Muscle of leg (tissue), 11 donors: Measurements from ENCODE around the gene SLC41A3. TPM values are rescaled to one million over a fixed set of nuclear protein-coding genes. Genes with fewer than 3 reads are reported as not detected.
"Not testable (repeated sequence)": the region's sequence is repeated elsewhere in the genome, so short reads cannot be mapped to it uniquely, and the experiment has no call there.

Source experiments
- DNase-seq: peaks from one replicate; pipeline ENCODE4 v3.0.0; 2013
- H3K27ac ChIP-seq: one replicate; pipeline ENCODE4 v1.5.1; 2013; ENCODE audit warnings: mild to moderate bottlenecking, low read length, control low read depth
- H3K27me3 ChIP-seq: one replicate; pipeline ENCODE4 v1.6.1; 2013; ENCODE audit warnings: low read length; ENCODE audit not compliant: control insufficient read depth, insufficient read depth
- H3K36me3 ChIP-seq: one replicate; pipeline ENCODE4 v1.6.1; 2013; ENCODE audit warnings: low read length; ENCODE audit not compliant: control insufficient read depth, insufficient read depth
- H3K4me1 ChIP-seq: one replicate; pipeline ENCODE4 v1.6.1; 2013; ENCODE audit warnings: low read length; ENCODE audit not compliant: control insufficient read depth, insufficient read depth
- H3K4me3 ChIP-seq: one replicate; pipeline ENCODE4 v1.5.1; 2013; ENCODE audit warnings: low read length, control low read depth
- H3K9me3 ChIP-seq: replicated peaks from 2 replicates; pipeline ENCODE4 v1.6.1; 2013; ENCODE audit warnings: low read depth, low read length; ENCODE audit not compliant: control insufficient read depth
- WGBS: methylation state at CpG from one replicate; pipeline ENCODE4 v1.1.5; 2013; ENCODE audit warnings: missing lambda C conversion rate; ENCODE audit not compliant: insufficient coverage; 5-methylcytosine and 5-hydroxymethylcytosine counted together
- polyA plus RNA-seq, 8 donors: library from polyadenylated mRNA; unstranded; fragments of 120-200 nt; gene quantifications; one replicate each; pipeline versions ENCODE4 v1.2.1 to v1.2.3, GENCODE V29; 2013; ENCODE audit warnings: inconsistent platforms in 1 of 8, low replicate concordance in 1 of 8; ENCODE audit not compliant: insufficient read length in 8 of 8, insufficient read depth in 1 of 8
- total RNA-seq: library from RNA; stranded (reverse); fragments of 120-200 nt; gene quantifications from one replicate; pipeline ENCODE4 v1.2.4, GENCODE V29; 2013

Gene SLC41A3
- total and polyA plus RNA-seq, 9 donors: 31.2 to 48.3 (median 36.8) TPM

GRCh38 chr3:125971997-125972944 lies 111.7 kb downstream of the SLC41A3 start:
- H3K4me1 ChIP-seq, H3K9me3 ChIP-seq, H3K27ac ChIP-seq, H3K36me3 ChIP-seq: not testable (repeated sequence)
- WGBS: under 1% methylated on average over 18 of the region's 31 CpGs
- Histone ChIP-seq H3K27me3 (peaks cover 25% of the 10 kb centered on the region), H3K4me3 (peak overlapping the region; percentile 17)
- peak; percentile 52 for DNase-seq

- not testable (repeated sequence) for H3K4me1 ChIP-seq, DNase-seq, H3K36me3 ChIP-seq, H3K9me3 ChIP-seq, H3K4me3 ChIP-seq, H3K27ac ChIP-seq
- peaks cover 34% of the 10 kb centered on the region for H3K27me3 ChIP-seq
- no CpG with 5 or more reads among the region's 50 CpGs for WGBS
These were observed 115.0 kb downstream of the SLC41A3 start, which contains the start of gene ROPN1B for GRCh38 chr3:125968701-125969592. Gene ROPN1B (plus strand): TSS chr3:125969178. CDS start chr3:125972055, 2,877 bp downstream.

- H3K4me3 ChIP-seq, H3K4me1 ChIP-seq, H3K36me3 ChIP-seq, H3K27ac ChIP-seq, DNase-seq, H3K9me3 ChIP-seq: not testable (repeated sequence)
- H3K27me3 ChIP-seq: peaks cover 34% of the 10 kb centered on the region
- WGBS: 67% methylated on average over 1 of the region's 2 CpGs
These were observed 115.8 kb downstream of the SLC41A3 start for GRCh38 chr3:125968121-125968520.

- Histone ChIP-seq H3K27me3 (peaks cover 32% of the 10 kb centered on the region), H3K4me3 (no peak overlapping the region), H3K27ac (no peak overlapping the region), H3K9me3 (no peaks in the 10 kb centered on the region), H3K4me1 (peaks cover 5% of the 10 kb centered on the region), H3K36me3 (no peaks in the 10 kb centered on the region)
- no peak for DNase-seq
These were observed 116.8 kb downstream of the SLC41A3 start for GRCh38 chr3:125967156-125967555.

- WGBS: 88% methylated on average over 3 of the region's 3 CpGs
- no peaks in the 10 kb centered on the region for H3K36me3 ChIP-seq
- no peaks in the 10 kb centered on the region for H3K4me1 ChIP-seq
- H3K4me3 ChIP-seq: no peak overlapping the region
- H3K27me3 ChIP-seq: peaks cover 22% of the 10 kb centered on the region
- no peak for DNase-seq
- H3K9me3 ChIP-seq: no peaks in the 10 kb centered on the region
- H3K27ac ChIP-seq: no peak overlapping the region
These were observed 118.4 kb downstream of the SLC41A3 start for GRCh38 chr3:125965505-125965904.

GRCh38 chr3:125963834-125964233 lies 120.1 kb downstream of the SLC41A3 start:
- no CpG with 5 or more reads among the region's 1 CpG for WGBS
- H3K36me3 ChIP-seq, H3K27ac ChIP-seq, DNase-seq, H3K4me1 ChIP-seq, H3K4me3 ChIP-seq, H3K9me3 ChIP-seq: not testable (repeated sequence)
- peaks cover 18% of the 10 kb centered on the region for H3K27me3 ChIP-seq

- Histone ChIP-seq H3K27me3 (peaks cover 11% of the 10 kb centered on the region), H3K4me1 (no peaks in the 10 kb centered on the region), H3K27ac (no peak overlapping the region), H3K36me3 (no peaks in the 10 kb centered on the region), H3K9me3 (no peaks in the 10 kb centered on the region), H3K4me3 (no peak overlapping the region)
- DNase-seq: no peak
- WGBS: 73% methylated on average over 5 of the region's 6 CpGs
These were observed 122.7 kb downstream of the SLC41A3 start for GRCh38 chr3:125961289-125961589.

GRCh38 chr3:125960456-125961288 lies 123.3 kb downstream of the SLC41A3 start:
- peaks cover 8% of the 10 kb centered on the region for H3K27me3 ChIP-seq
- no peak overlapping the region for H3K27ac ChIP-seq
- 84% methylated on average over 8 of the region's 11 CpGs for WGBS
- no peak for DNase-seq
- no peaks in the 10 kb centered on the region for H3K9me3 ChIP-seq
- H3K4me1 ChIP-seq: no peaks in the 10 kb centered on the region
- H3K36me3 ChIP-seq: no peaks in the 10 kb centered on the region
- no peak overlapping the region for H3K4me3 ChIP-seq

- H3K9me3 ChIP-seq: no peaks in the 10 kb centered on the region
- no peak for DNase-seq
- WGBS: 90% methylated on average over 12 of the region's 14 CpGs
- no peak overlapping the region for H3K4me3 ChIP-seq
- H3K36me3 ChIP-seq: no peaks in the 10 kb centered on the region
- peaks cover 5% of the 10 kb centered on the region for H3K27me3 ChIP-seq
- no peak overlapping the region for H3K27ac ChIP-seq
- H3K4me1 ChIP-seq: no peaks in the 10 kb centered on the region
These were observed 123.9 kb downstream of the SLC41A3 start for GRCh38 chr3:125960066-125960424.
